OCI-LY3 (cell line): ENCODE data around the gene ZNF519.
"Not testable (repeated sequence)": the region's sequence is repeated elsewhere in the genome, so short reads cannot be mapped to it uniquely, and the experiment has no call there.

ENCODE experiments used
- EZH2phosphoT487 ChIP-seq: fragments of 200-600 bp; shearing (Covaris generic); IDR thresholded peaks from 2 replicates; pipeline ENCODE4 v1.6.1; 2018; ENCODE audit warnings: antibody characterized with exemption, mixed run types, low read depth
- TF ChIP-seq, protein P1 (sequence below): fragments of 200-600, 300-600 bp; sonication (generic); IDR thresholded peaks from 2 replicates; pipeline ENCODE4 v1.5.1; 2014; ENCODE audit warnings: antibody characterized with exemption, low read length, low read depth

DNA sequence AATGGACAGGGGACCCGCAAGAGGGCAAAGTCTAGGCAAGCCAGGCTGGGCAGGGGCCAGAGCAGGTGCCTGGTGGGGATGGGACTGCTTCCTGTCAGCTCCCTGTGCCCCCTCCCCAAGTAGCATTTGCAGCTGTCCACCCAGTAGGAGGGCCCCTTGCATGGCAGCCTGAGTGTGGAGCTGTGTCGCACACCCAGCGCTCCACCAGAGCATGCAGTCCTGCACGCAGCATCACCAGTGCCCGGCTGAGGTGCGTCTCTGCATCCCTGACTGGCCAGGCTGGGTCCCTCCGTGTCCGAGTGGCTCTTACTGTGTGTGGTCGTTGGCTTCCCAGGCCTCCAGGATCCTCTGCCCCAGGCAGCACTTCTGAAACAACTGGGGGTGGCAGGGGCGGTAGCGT lies 18.5 kb upstream of the ZNF519 start:
- TF ChIP-seq, protein P1, sequence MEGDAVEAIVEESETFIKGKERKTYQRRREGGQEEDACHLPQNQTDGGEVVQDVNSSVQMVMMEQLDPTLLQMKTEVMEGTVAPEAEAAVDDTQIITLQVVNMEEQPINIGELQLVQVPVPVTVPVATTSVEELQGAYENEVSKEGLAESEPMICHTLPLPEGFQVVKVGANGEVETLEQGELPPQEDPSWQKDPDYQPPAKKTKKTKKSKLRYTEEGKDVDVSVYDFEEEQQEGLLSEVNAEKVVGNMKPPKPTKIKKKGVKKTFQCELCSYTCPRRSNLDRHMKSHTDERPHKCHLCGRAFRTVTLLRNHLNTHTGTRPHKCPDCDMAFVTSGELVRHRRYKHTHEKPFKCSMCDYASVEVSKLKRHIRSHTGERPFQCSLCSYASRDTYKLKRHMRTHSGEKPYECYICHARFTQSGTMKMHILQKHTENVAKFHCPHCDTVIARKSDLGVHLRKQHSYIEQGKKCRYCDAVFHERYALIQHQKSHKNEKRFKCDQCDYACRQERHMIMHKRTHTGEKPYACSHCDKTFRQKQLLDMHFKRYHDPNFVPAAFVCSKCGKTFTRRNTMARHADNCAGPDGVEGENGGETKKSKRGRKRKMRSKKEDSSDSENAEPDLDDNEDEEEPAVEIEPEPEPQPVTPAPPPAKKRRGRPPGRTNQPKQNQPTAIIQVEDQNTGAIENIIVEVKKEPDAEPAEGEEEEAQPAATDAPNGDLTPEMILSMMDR = not testable (repeated sequence)
- TF ChIP-seq EZH2phosphoT487 = not testable (repeated sequence)
